SKM-1 (cell line): Measurements from ENCODE around the gene NECTIN3.

ENCODE experiments used
- DNase-seq: peaks from one replicate; lab custom pipeline; 2025; ENCODE audit not compliant: unreplicated experiment; lab: John Stamatoyannopoulos, UW

Gene NECTIN3

GRCh38 chr3:111081008-111081545 is 9.5 kb downstream of the NECTIN3 start:
- DNase-seq: no peak

DNA sequence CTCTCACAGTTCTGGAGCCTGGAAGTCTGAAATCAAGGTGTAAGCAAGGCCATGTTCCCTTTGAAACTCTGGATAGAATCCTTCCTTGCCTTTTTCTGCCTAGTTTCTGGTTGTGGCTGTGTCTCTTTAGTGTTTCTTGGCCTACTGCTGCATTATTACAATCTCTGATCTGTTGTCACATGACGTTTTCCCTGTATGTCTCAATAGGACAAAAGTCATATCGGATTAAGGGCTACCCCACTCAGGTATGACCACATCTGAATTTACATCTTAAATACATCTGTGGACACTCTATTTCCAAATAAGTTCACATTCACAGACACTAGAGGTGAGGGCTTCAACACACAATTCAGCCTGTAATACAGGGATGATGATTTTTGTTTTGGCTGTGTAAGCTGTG is 13.3 kb downstream of the NECTIN3 start:
- no peak for DNase-seq

- no peak for DNase-seq
Measured at GRCh38 chr3:111087924-111088469, 16.4 kb downstream of the NECTIN3 start.

DNA sequence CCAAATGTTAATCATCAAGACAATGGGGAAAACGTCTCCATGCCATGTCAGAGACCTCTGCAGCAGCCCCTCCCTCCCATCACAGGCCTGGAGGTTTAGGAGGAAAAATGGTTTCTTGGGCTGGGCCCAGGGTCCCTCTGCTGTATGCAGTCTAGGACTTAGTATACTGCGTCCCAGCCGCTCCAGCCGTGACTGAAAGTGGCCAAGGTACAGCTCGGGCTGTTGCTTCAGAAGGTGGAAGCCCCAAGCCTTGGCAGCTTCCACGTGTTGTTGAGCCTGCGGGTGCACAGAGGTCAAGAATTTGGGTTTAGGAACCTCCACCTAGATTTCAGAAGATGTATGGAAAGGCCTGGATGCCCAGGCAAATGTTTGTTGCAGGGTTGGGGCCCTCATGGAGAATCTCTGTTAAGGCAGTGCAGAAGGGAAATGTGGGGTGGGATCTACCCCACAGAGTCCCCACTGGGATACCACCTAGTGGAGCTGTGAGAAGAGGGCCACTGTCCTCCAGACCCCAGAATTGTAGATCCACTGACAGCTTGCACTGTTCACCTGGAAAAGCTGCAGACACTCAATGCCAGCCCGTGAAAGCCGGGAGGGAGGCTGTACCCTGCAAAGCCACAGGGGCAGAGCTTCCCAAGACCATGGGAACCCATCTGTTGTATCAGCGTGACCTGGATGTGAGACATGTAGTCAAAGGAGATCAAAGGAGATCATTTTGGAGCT is 25.0 kb downstream of the NECTIN3 start:
- no peak for DNase-seq

GRCh38 chr3:111103807-111104206 is 32.2 kb downstream of the NECTIN3 start:
- no peak for DNase-seq

- no peak for DNase-seq
Measured at GRCh38 chr3:111106993-111107661, 35.5 kb downstream of the NECTIN3 start.

GRCh38 chr3:111107662-111108035 is 36.0 kb downstream of the NECTIN3 start:
- no peak for DNase-seq

DNA sequence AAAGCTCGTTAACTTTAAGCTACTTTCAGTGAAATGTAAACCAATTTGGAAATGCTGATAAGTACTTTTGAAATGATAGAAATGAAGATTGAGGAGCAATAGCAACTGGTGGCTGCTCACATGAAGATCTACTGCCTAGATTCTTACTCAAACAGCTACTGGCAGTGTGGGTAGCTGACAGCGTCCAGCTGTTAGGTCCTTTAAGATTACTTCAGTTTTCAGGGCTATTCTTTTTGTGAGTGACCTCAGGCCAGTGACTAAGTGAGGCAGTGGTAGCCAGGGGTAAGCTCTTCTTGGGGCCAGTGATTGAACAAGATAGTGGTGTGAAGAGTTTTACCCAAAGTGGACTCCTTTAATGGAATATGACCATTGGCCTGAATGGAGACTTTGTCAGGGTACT is 41.3 kb downstream of the NECTIN3 start:
- no peak for DNase-seq

DNA sequence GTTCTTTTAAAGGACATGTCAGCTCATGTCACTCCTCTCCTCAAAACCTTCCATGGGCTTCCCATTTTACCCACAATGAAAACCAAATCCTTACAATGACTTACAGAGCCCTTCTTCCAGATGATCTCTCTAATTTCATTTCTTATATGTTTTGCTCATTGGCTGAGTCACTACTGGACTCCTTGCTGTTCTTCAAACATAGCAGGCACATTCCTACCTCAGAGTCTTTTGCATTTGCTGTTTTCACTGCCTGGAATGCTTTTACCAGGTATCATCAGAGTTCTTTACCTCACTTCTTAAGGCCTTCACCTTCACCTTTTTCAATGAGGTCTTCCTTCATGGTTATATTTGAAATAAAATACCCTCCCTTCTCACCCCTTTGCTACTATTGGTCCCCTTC is 57.3 kb downstream of the NECTIN3 start:
- DNase-seq: no peak

GRCh38 chr3:111130827-111131226 is 59.2 kb downstream of the NECTIN3 start:
- DNase-seq: no peak

DNA sequence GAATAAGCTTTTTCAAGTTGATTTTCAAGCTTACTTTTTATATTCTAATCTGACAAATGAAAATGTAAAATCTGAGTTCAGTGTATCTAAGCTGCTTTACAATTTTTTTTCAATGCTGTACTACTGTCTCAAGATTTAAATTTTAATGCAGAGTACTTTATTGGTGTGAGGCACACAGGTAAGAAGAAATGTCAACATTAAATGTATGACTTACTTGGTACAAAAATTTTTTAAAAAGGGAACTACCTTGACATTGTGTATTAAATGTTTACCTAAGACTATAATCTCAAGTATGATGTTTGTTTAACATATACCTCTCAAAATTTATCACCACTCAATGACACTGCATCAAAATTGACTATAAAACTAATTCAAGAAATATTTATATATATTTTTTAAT is 62.7 kb downstream of the NECTIN3 start:
- no peak for DNase-seq

DNA sequence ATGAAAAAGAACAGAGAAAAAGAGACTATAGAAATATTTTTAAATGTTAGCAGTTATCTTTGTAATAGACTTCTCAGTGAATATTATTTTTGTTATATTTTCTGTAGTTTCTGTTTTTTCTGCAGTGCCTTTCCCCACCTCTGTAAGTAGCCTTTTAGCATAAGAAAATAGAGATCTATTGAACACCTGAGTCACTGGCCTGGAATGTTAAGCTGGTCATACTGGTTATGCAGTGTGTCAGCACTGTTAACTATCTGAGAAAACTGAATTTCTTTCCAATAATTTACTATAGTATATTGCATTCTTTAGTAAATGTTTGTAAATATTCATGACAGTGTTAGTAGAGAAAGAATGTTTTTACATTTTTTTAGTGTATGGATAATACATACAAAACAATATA is 79.8 kb downstream of the NECTIN3 start:
- no peak for DNase-seq

DNA sequence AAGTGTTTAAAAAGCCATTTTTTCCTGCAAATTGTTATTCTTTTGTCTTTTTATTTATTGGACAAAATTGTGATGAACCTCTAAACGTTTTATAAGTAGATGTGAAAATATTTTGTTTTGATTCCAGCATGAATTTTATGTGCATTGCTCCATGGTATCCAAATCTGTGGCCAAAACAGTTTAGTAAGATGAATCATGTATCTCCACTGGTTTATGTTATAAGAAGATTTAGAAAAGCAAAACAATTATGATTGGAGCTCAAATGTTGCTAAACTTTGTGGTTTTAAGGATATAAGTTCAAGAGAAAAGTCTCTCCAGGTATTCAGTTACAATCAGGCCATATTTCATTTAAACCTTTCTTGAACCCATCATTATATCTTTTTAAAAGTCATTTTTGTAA is 80.9 kb downstream of the NECTIN3 start:
- DNase-seq: no peak

- DNase-seq: no peak
Measured at GRCh38 chr3:111156517-111156916, 84.9 kb downstream of the NECTIN3 start.

DNA sequence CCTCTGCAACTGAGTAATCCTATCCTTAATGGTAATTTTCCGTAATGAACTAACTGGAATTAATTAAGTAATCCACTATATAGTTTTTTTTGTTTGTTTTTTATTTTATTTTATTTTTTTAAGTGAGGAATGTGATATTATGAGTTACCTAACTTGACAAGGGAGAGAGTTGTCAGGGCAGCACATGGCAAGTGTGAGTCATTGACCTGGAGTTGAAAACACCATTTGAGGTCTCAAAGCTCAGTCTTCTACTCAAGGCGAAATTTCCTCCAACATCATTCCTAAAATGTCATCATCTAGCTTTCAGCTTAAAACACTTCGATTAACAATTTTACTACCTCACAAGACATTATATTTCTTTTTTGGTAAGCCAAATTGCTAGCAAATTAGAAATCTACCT is 87.8 kb downstream of the NECTIN3 start:
- no peak for DNase-seq

DNA sequence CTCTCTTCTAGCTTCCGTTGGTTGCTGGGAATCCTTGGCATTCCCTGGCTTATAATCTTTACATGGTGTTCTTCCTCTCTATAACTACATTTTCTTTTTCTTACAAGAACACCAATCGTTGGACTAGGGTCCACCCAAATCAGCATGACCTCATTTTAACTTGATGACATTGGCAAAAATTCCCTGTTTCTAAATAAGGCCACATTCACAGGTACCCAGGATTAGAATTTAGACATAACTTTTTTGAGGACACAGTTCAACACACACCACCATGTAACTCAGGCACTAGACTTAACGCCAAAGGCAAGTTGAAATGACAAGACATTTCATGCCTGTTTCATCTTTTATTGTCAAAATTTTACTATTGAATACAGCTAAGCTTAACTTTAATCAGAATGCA is 93.0 kb downstream of the NECTIN3 start:
- DNase-seq: no peak

- no peak for DNase-seq
Measured at GRCh38 chr3:111165411-111165810, 93.8 kb downstream of the NECTIN3 start.

GRCh38 chr3:111173328-111173900 is 101.8 kb downstream of the NECTIN3 start:
- DNase-seq: no peak

DNA sequence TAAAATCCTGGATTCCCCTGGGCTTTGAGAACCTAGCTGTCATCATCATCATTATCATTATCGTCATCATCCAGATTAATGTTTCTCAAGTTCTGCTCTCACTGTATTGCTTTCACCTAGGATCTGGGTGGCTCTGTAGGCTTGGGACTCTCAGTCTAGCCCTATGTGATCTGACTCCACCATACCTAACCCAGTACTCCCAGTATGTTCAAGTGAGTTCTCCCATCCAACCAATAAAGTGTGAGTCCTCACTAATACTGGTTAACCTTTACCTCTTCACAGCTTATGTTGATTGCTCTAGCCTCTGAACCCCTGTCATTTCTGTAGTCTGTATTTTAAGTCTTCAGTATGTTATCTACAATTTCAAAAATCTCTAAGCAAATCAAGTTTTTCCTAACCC is 102.3 kb downstream of the NECTIN3 start:
- DNase-seq: no peak

- no peak for DNase-seq
Measured at GRCh38 chr3:111190518-111190917, 118.9 kb downstream of the NECTIN3 start.

GRCh38 chr3:111193472-111193871 is 121.9 kb downstream of the NECTIN3 start:
- DNase-seq: no peak

- DNase-seq: no peak
Measured at GRCh38 chr3:111194048-111194447, 122.4 kb downstream of the NECTIN3 start.
